H1 (cell line): Measurements from ENCODE around the gene ADCY5. TPM values are rescaled to one million over a fixed set of nuclear protein-coding genes. Genes with fewer than 3 reads are reported as not detected.

Source experiments
- CTCF ChIA-PET: fragments of 300-600 bp; sonication (Branson Sonifier 250); formaldehyde crosslinking; loops from one replicate; lab custom pipeline; 2021; ENCODE audit not compliant: partially characterized antibody; lab: Charles Lee
- POLR2A ChIA-PET: fragments of 300-600 bp; sonication (Branson Sonifier 250); formaldehyde crosslinking; loops from one replicate; lab custom pipeline; 2021; ENCODE audit warnings: inconsistent platforms; ENCODE audit not compliant: partially characterized antibody; lab: Charles Lee
- DNase-seq, 2 experiments: peaks; one replicate each; pipeline versions ENCODE4 v3.0.0 to v3.0.0-alpha.2; 2010 to 2022; ENCODE audit warnings: low spot score in 2 of 2, low read depth in 1 of 2, mixed read lengths in 1 of 2
- FAIRE-seq: peaks from 2 replicates; lab custom pipeline; 2011; peaks lifted over from hg19 to GRCh38; lab: Jason Lieb, UNC
- H2AFZ ChIP-seq: 2 replicates; pipeline ENCODE4 v1.8.1; 2012; ENCODE audit warnings: low read length, inconsistent platforms
- H2AK5ac ChIP-seq: 2 replicates; pipeline ENCODE4 v1.6.1; 2013; ENCODE audit warnings: low read depth, low read length
- H2BK120ac ChIP-seq: replicated peaks from 2 replicates; pipeline ENCODE3; 2013; ENCODE audit warnings: low read depth, low read length, inconsistent platforms
- H2BK12ac ChIP-seq: 2 replicates; pipeline ENCODE4 v1.6.1; 2013; ENCODE audit warnings: low read depth, low read length
- H2BK15ac ChIP-seq: 2 replicates; pipeline ENCODE4 v1.6.1; 2013; ENCODE audit warnings: low read length
- H2BK20ac ChIP-seq: 2 replicates; pipeline ENCODE4 v1.6.1; 2013; ENCODE audit warnings: low read length
- H2BK5ac ChIP-seq: 2 replicates; pipeline ENCODE4 v1.6.1; 2013; ENCODE audit warnings: low read depth, low read length
- H3K14ac ChIP-seq: 2 replicates; pipeline ENCODE4 v1.6.1; 2013; ENCODE audit warnings: inconsistent platforms; ENCODE audit not compliant: insufficient read length
- H3K18ac ChIP-seq: 2 replicates; pipeline ENCODE4 v1.6.1; 2013; ENCODE audit warnings: low read length; ENCODE audit errors: extremely low read depth
- H3K23ac ChIP-seq: 2 replicates; pipeline ENCODE4 v1.6.1; 2013; ENCODE audit warnings: inconsistent platforms; ENCODE audit not compliant: insufficient read length
- H3K23me2 ChIP-seq: 2 replicates; pipeline ENCODE4 v1.6.1; 2013; ENCODE audit warnings: low read depth, low read length
- H3K27ac ChIP-seq: 2 replicates; pipeline ENCODE4 v1.6.1; 2011; ENCODE audit warnings: low read depth, low read length, inconsistent platforms
- H3K27me3 ChIP-seq, 4 experiments: replicated peaks in 1 of 4; 1 replicate in 1 of 4; 2 replicates in 3 of 4; pipeline versions ENCODE4 v1.6.1 to v1.8.1; 2011 to 2013; ENCODE audit warnings: low read length in 3 of 4, mild to moderate bottlenecking in 3 of 4, inconsistent platforms in 2 of 4, mixed read lengths in 2 of 4, moderate library complexity in 1 of 4; ENCODE audit not compliant: control insufficient read depth in 3 of 4, insufficient read depth in 3 of 4; ENCODE audit errors: extremely low read depth in 1 of 4
- H3K36me3 ChIP-seq, 4 experiments: 2 replicates each; pipeline versions ENCODE4 v1.6.1 to v1.8.1; 2011 to 2013; ENCODE audit warnings: mild to moderate bottlenecking in 4 of 4, low read length in 3 of 4, moderate library complexity in 2 of 4, control low read depth in 1 of 4, inconsistent platforms in 1 of 4; ENCODE audit not compliant: insufficient read depth in 4 of 4, control insufficient read depth in 2 of 4
- H3K4ac ChIP-seq: replicated peaks from 2 replicates; pipeline ENCODE3; 2013; ENCODE audit warnings: low read length, low read depth, mixed read lengths, inconsistent platforms; ENCODE audit not compliant: insufficient read length
- H3K4me1 ChIP-seq, 4 experiments: replicated peaks in 1 of 4; 1 replicate in 1 of 4; 2 replicates in 3 of 4; pipeline versions ENCODE4 v1.6.1 to v1.8.1; 2011 to 2013; ENCODE audit warnings: low read length in 3 of 4, inconsistent platforms in 2 of 4, mixed read lengths in 1 of 4; ENCODE audit not compliant: insufficient read depth in 4 of 4, control insufficient read depth in 3 of 4
- H3K4me2 ChIP-seq, 2 experiments: 2 replicates each; pipeline versions ENCODE4 v1.6.1 to v1.8.1; 2011 to 2013; ENCODE audit warnings: low read depth in 2 of 2, low read length in 2 of 2, control low read depth in 1 of 2, inconsistent platforms in 1 of 2, mild to moderate bottlenecking in 1 of 2; ENCODE audit not compliant: insufficient read depth in 1 of 2
- H3K4me3 ChIP-seq, 4 experiments: fragments of 200-600, 300-600 bp in 1 of 4; sonication (generic), shearing (Covaris generic), sonication (Bioruptor Twin) in 1 of 4; 2 replicates each; pipeline versions ENCODE4 v1.5.1 to v1.8.1; 2011 to 2016; ENCODE audit warnings: low read length in 4 of 4, low read depth in 3 of 4, control low read depth in 2 of 4, inconsistent platforms in 2 of 4, mild to moderate bottlenecking in 2 of 4, mixed read lengths in 1 of 4, moderate library complexity in 1 of 4; ENCODE audit not compliant: insufficient read depth in 2 of 4; ENCODE audit errors: extremely low read depth in 1 of 4
- H3K56ac ChIP-seq: replicated peaks from 2 replicates; pipeline ENCODE3; 2013; ENCODE audit warnings: low read depth, mild to moderate bottlenecking, mixed read lengths, low read length, inconsistent platforms; ENCODE audit not compliant: insufficient read length
- H3K79me1 ChIP-seq: 2 replicates; pipeline ENCODE4 v1.6.1; 2013; ENCODE audit warnings: low read depth, low read length, control low read depth
- H3K79me2 ChIP-seq, 2 experiments: 2 replicates each; pipeline versions ENCODE4 v1.6.1 to v1.8.1; 2012 to 2013; ENCODE audit warnings: low read length in 2 of 2, mild to moderate bottlenecking in 2 of 2, inconsistent platforms in 1 of 2; ENCODE audit not compliant: insufficient read depth in 2 of 2, control insufficient read depth in 1 of 2
- H3K9ac ChIP-seq, 4 experiments: replicated peaks in 1 of 4; 1 replicate in 1 of 4; 2 replicates in 3 of 4; pipeline versions ENCODE4 v1.6.1 to v1.8.1; 2011 to 2013; ENCODE audit warnings: low read depth in 3 of 4, low read length in 3 of 4, control low read depth in 2 of 4, mild to moderate bottlenecking in 2 of 4, moderate library complexity in 2 of 4, inconsistent platforms in 1 of 4; ENCODE audit errors: extremely low read depth in 1 of 4
- H3K9me3 ChIP-seq, 2 experiments: 2 replicates each; pipeline versions ENCODE4 v1.6.1 to v1.8.1; 2012 to 2013; ENCODE audit warnings: mild to moderate bottlenecking in 2 of 2, moderate library complexity in 2 of 2, control low read depth in 1 of 2, inconsistent platforms in 1 of 2, low read depth in 1 of 2, low read length in 1 of 2, mixed read lengths in 1 of 2; ENCODE audit not compliant: insufficient read depth in 2 of 2
- H4K20me1 ChIP-seq, 2 experiments: replicated peaks in 1 of 2; 2 replicates each; pipeline versions ENCODE3 to v1.8.1; 2011 to 2013; ENCODE audit warnings: inconsistent platforms in 2 of 2, low read length in 2 of 2, mild to moderate bottlenecking in 1 of 2; ENCODE audit not compliant: insufficient read depth in 2 of 2, control insufficient read depth in 1 of 2
- H4K5ac ChIP-seq: 2 replicates; pipeline ENCODE4 v1.6.1; 2013; ENCODE audit warnings: low read length, low read depth, mixed read lengths, inconsistent platforms; ENCODE audit not compliant: insufficient read length
- H4K8ac ChIP-seq: 2 replicates; pipeline ENCODE4 v1.8.0; 2013; ENCODE audit warnings: mild to moderate bottlenecking, moderate library complexity, low read length, inconsistent platforms; ENCODE audit not compliant: insufficient read depth; ENCODE audit errors: extremely low read depth
- H4K91ac ChIP-seq: replicated peaks from 2 replicates; pipeline ENCODE3; 2013; ENCODE audit warnings: low read length, mixed read lengths, inconsistent platforms; ENCODE audit not compliant: insufficient read length
- BCL11A ChIP-seq, 2 experiments: IDR thresholded peaks; one replicate each; pipeline ENCODE4 v1.6.1; 2011; ENCODE audit warnings: low read depth in 2 of 2, low read length in 2 of 2, mild to moderate bottlenecking in 2 of 2
- CHD2 ChIP-seq: IDR thresholded peaks from 2 replicates; pipeline ENCODE4 v1.6.1; 2012; ENCODE audit warnings: low read length, improper control_type of control experiment
- RAD21 ChIP-seq, 2 experiments: IDR thresholded peaks in 1 of 2; conservative IDR thresholded peaks in 1 of 2; 2 replicates each; pipeline ENCODE4 v1.6.1; 2011; ENCODE audit warnings: low read depth in 2 of 2, low read length in 2 of 2, improper control_type of control experiment in 1 of 2, inconsistent platforms in 1 of 2, mild to moderate bottlenecking in 1 of 2, moderate library complexity in 1 of 2
- SIN3A ChIP-seq, 2 experiments: IDR thresholded peaks in 1 of 2; conservative IDR thresholded peaks in 1 of 2; 2 replicates each; pipeline ENCODE4 v1.6.1; 2011 to 2012; ENCODE audit warnings: low read length in 2 of 2, improper control_type of control experiment in 1 of 2, low read depth in 1 of 2, mild to moderate bottlenecking in 1 of 2
- SUZ12 ChIP-seq: fragments of 200-600 bp; sonication (generic); IDR thresholded peaks from 2 replicates; pipeline ENCODE4 v1.6.1; 2012; ENCODE audit warnings: mild to moderate bottlenecking, inconsistent platforms, low read length, moderate library complexity, mixed read lengths
- WGBS, 2 experiments: shearing (Covaris generic) in 1 of 2; methylation state at CpG; one replicate each; pipeline versions ENCODE4 v1.1.6 to v1.1.7; 2013 to 2015; ENCODE audit warnings: low lambda C conversion rate in 2 of 2, mixed read lengths in 2 of 2, inconsistent platforms in 1 of 2, low coverage in 1 of 2, missing lambda C conversion rate in 1 of 2; ENCODE audit not compliant: insufficient replicate concordance in 2 of 2, insufficient coverage in 1 of 2, insufficient read length in 1 of 2; ENCODE audit errors: extremely low coverage in 1 of 2, missing lambda C conversion rate in 1 of 2; 5-methylcytosine and 5-hydroxymethylcytosine counted together
- polyA plus RNA-seq, 7 experiments: library from polyadenylated mRNA; depleted of rRNA in 3 of 7; stranded (reverse) in 5 of 7; unstranded in 2 of 7; fragments of >200 nt in 5 of 7; fragments of 200-250 nt in 2 of 7; gene quantifications; 1 replicate in 5 of 7; 2 replicates in 1 of 7; 4 replicates in 1 of 7; pipeline versions ENCODE4 v1.2.1 to v1.2.3, GENCODE V29; 2011 to 2013; ENCODE audit warnings: missing spikeins in 2 of 7, mixed read lengths in 2 of 7
- total RNA-seq: library from RNA; stranded (reverse); fragmentation: NEBNext Ultra II Directional; extraction: Animal tissue kit (Norgen Biotek cat#: 25700); gene quantifications from 2 replicates; pipeline ENCODE4 v1.2.1, GENCODE V29; 2021
- TF ChIP-seq, protein P1 (sequence below): IDR thresholded peaks from 2 replicates; pipeline ENCODE4 v1.6.1; 2012; ENCODE audit warnings: inconsistent platforms
- TF ChIP-seq, protein P2 (sequence below): IDR thresholded peaks from 2 replicates; pipeline ENCODE4 v1.6.1; 2012; ENCODE audit warnings: inconsistent platforms

ADCY5 gene
- total and polyA plus RNA-seq, 2 of the 8 experiments (the other 6 are each of a cell fraction or from before 2014, with no cell fraction given): 18.9 to 40.8 TPM

DNA sequence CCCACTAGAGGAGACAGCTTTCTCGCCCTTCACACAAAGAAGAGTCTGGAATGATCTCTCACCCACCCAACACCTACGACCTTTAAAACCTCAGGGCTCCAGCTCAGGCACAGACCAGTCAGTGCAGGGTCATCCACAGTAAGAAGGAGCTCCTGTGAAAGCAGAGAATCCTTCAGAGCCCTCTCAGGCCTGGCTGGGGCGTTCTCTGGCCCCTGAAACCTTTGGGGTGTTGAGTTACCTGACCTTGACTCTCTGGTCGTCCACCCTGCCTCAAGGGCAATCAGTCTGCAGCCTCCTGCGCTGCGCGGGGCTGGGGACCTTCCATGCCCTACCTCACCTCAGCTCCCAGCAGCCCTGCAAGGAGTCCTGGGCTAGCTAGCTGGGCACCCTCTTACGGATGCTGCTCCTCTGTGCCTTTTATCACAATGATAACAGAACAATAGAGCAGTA, 106.2 kb downstream of the ADCY5 start:
- 91% methylated on average over 8 of the region's 8 CpGs; no CpG with 5 or more reads in 1 of the 2 experiments for WGBS, 2 experiments
- H3K18ac ChIP-seq: no peak overlapping the region
- no peak overlapping the region for H3K9ac ChIP-seq
- no peak overlapping the region for H2AK5ac ChIP-seq
- no peak overlapping the region for H3K23ac ChIP-seq
- no peak overlapping the region for H2BK20ac ChIP-seq
- H3K36me3 ChIP-seq: no peaks in the 10 kb centered on the region
- no peak overlapping the region for H4K91ac ChIP-seq
- H4K8ac ChIP-seq: peak overlapping the region; percentile 29; the same call in 1 of the 2 replicates
- H2AFZ ChIP-seq: no peak overlapping the region
- POLR2A ChIA-PET: interaction anchor here (0.5 kb wide), 1 partner anchor 574 kb away, joined by 3 read pairs; no protein-coding TSS in a partner anchor
- no peak overlapping the region; the same call in 1 of the 2 replicates for H2BK12ac ChIP-seq
- no peaks in the 10 kb centered on the region for H3K23me2 ChIP-seq
- H3K4me2 ChIP-seq: no peak overlapping the region
- H3K79me1 ChIP-seq: no peaks in the 10 kb centered on the region
- H3K9me3 ChIP-seq: no peaks in the 10 kb centered on the region
- no peak overlapping the region for H2BK5ac ChIP-seq
- TF ChIP-seq, protein P1, sequence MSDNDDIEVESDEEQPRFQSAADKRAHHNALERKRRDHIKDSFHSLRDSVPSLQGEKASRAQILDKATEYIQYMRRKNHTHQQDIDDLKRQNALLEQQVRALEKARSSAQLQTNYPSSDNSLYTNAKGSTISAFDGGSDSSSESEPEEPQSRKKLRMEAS: no peak
- TF ChIP-seq RAD21 (IDR thresholded peaks at IDR 0.05 in 1 of 2, conservative IDR thresholded peaks at IDR 0.05 in 1 of 2; ENCODE audit: low read depth in 2 of 2, low read length in 2 of 2) (no peak), SUZ12 (no peak), SIN3A (conservative IDR thresholded peaks at IDR 0.05 in 1 of 2, IDR thresholded peaks at IDR 0.05 in 1 of 2; ENCODE audit: low read depth in 1 of 2, low read length in 2 of 2) (no peak), BCL11A (IDR thresholded peaks at IDR 0.05; ENCODE audit: low read depth in 2 of 2, low read length in 2 of 2) (no peak), CHD2 (no peak)
- TF ChIP-seq, protein P2, sequence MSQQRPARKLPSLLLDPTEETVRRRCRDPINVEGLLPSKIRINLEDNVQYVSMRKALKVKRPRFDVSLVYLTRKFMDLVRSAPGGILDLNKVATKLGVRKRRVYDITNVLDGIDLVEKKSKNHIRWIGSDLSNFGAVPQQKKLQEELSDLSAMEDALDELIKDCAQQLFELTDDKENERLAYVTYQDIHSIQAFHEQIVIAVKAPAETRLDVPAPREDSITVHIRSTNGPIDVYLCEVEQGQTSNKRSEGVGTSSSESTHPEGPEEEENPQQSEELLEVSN: no peak
- TF ChIP-seq, all 59 proteins: peak for 0
- Histone ChIP-seq H2BK15ac (no peak overlapping the region), H3K4me1 (peaks cover 5 to 14% (median 9%) of the 10 kb centered on the region in 4 experiments; a peak in 6 of 7 replicates), H3K27me3 (no peaks in the 10 kb centered on the region), H3K4ac (no peak overlapping the region), H4K20me1 (no peaks in the 10 kb centered on the region), H3K4me3 (no peak overlapping the region), H4K5ac (no peak overlapping the region), H3K79me2 (no peaks in the 10 kb centered on the region), H3K14ac (no peak overlapping the region), H2BK120ac (no peak overlapping the region), H3K27ac (no peak overlapping the region), H3K56ac (no peak overlapping the region)
- DNase-seq (no peak), FAIRE-seq (no peak)
- CTCF ChIA-PET: interaction anchor here (0.6 to 4.7 kb wide), 14 partner anchors 11 to 209 kb away, joined by 3 to 43 read pairs (median 4); no protein-coding TSS in a partner anchor
